ENCODE measurements around the gene FSIP1. TPM values are rescaled to one million over a fixed set of nuclear protein-coding genes. Genes with fewer than 3 reads are reported as not detected.

Gene FSIP1
- polyA plus RNA-seq, 2 of the 4 experiments (the other 2 are of a cell fraction) = 0.71 to 0.93 TPM

GRCh38 chr15:39589193-39589814 lies 193.3 kb downstream of the FSIP1 start:
- CTCF ChIA-PET = no interaction called here
- no peak overlapping the region for H3K4me3 ChIP-seq
- H3K4me1 ChIP-seq = peaks cover 7% of the 10 kb centered on the region
- no peak overlapping the region for H3K4me2 ChIP-seq
- 94% methylated on average over 14 of the region's 14 CpGs for WGBS (ENCODE audit: missing lambda C conversion rate)
- no peak overlapping the region for H3K27ac ChIP-seq
- DNase-seq (ENCODE audit: low read depth in 1 of 2, low spot score in 1 of 2) (no peak), ATAC-seq (no peak), FAIRE-seq (no peak)
- POLR2A ChIA-PET = no interaction called here
- H3K9me3 ChIP-seq = no peaks in the 10 kb centered on the region
- TF ChIP-seq FOSB (CRISPR knock-in tag; IDR thresholded peaks at IDR 0.05) (no peak), MYC (IDR thresholded peaks at IDR 0.05; ENCODE audit: borderline replicate concordance, low read length) (no peak), MAFK (IDR thresholded peaks at IDR 0.05; ENCODE audit: partially characterized antibody) (no peak), SMC3 (IDR thresholded peaks at IDR 0.05) (no peak), HDAC2 (IDR thresholded peaks at IDR 0.05) (no peak), RNF2 (IDR thresholded peaks at IDR 0.05; ENCODE audit: borderline replicate concordance, low read depth) (no peak), TFCP2L1 (CRISPR knock-in tag; IDR thresholded peaks at IDR 0.05) (no peak)

GRCh38 chr15:39588531-39589192 lies 194.0 kb downstream of the FSIP1 start:
- FAIRE-seq = no peak
- 91% methylated on average over 13 of the region's 13 CpGs for WGBS (ENCODE audit: missing lambda C conversion rate)
- no peak overlapping the region for H3K4me3 ChIP-seq

GRCh38 chr15:39587731-39588530 lies 194.7 kb downstream of the FSIP1 start:
- FAIRE-seq (no peak), DNase-seq (ENCODE audit: low read depth in 1 of 2, low spot score in 1 of 2) (no peak), ATAC-seq (no peak; a peak in 1 of 6 replicates)
- no peak overlapping the region for H3K27ac ChIP-seq
- POLR2A ChIA-PET = no interaction called here
- no peak overlapping the region for H3K4me3 ChIP-seq
- TF ChIP-seq BHLHE40 (IDR thresholded peaks at IDR 0.05; ENCODE audit: low read depth, low read length) = no peak
- no peak for TF ChIP-seq PBX3 (IDR thresholded peaks at IDR 0.05)
- TF ChIP-seq SREBF2 (IDR thresholded peaks at IDR 0.05) = no peak
- TF ChIP-seq CEBPB (IDR thresholded peaks at IDR 0.05) = no peak
- TF ChIP-seq POLR2AphosphoS2 (conservative IDR thresholded peaks at IDR 0.05; ENCODE audit: low read length) = no peak
- no peak for TF ChIP-seq POLR2A (IDR thresholded peaks at IDR 0.05; ENCODE audit: low read length)
- TF ChIP-seq BCL3 (IDR thresholded peaks at IDR 0.05) = no peak
- no peak for TF ChIP-seq ZNF302 (CRISPR knock-in tag; IDR thresholded peaks at IDR 0.05)
- no peak for TF ChIP-seq RARB (CRISPR knock-in tag; IDR thresholded peaks at IDR 0.05)
- no peak for TF ChIP-seq ESRRA (IDR thresholded peaks at IDR 0.05; ENCODE audit: borderline replicate concordance, low read length)
- no peaks in the 10 kb centered on the region for H3K9me3 ChIP-seq
- WGBS (ENCODE audit: missing lambda C conversion rate) = 91% methylated on average over 13 of the region's 13 CpGs
- H3K4me1 ChIP-seq = peaks cover 14% of the 10 kb centered on the region; the same call in 2 of the 3 replicates
- CTCF ChIA-PET = interaction anchor here (0.6 to 1.1 kb wide), 2 partner anchors 169 to 497 kb away, joined by 4 read pairs; no protein-coding TSS in a partner anchor
- no peak overlapping the region for H3K4me2 ChIP-seq

More at GRCh38 chr15:39588531-39589192, 194.0 kb downstream of the FSIP1 start:
- ChIA-PET POLR2A (no interaction called here), CTCF (no interaction called here)
- Histone ChIP-seq H3K4me1 (peaks cover 7% of the 10 kb centered on the region; the same call in 2 of the 3 replicates), H3K27ac (no peak overlapping the region), H3K9me3 (no peaks in the 10 kb centered on the region), H3K4me2 (no peak overlapping the region)
- ATAC-seq = no peak; a peak in 1 of 6 replicates
- TF ChIP-seq MAZ (IDR thresholded peaks at IDR 0.05; ENCODE audit: borderline replicate concordance, low read depth, low read length) = no peak
- no peak for TF ChIP-seq RNF2 (IDR thresholded peaks at IDR 0.05; ENCODE audit: borderline replicate concordance, low read depth)
- DNase-seq (ENCODE audit: low read depth in 1 of 2, low spot score in 1 of 2) = no peak
